ENCODE results near the gene SDC3.
"Not testable (repeated sequence)": the region's sequence is repeated elsewhere in the genome, so short reads cannot be mapped to it uniquely, and the experiment has no call there.

The SDC3 gene

GRCh38 chr1:30908696-30909364 is at the start of gene SDC3:
SDC3 (minus strand) TSS chr1:30908758; CDS start chr1:30908586, 172 bp downstream.
- DNase-seq, result peak in 1 of 14 donors; percentile 49

GRCh38 chr1:30957560-30958222 is 49.1 kb upstream of the SDC3 start:
- DNase-seq, result no peak

- DNase-seq, result no peak
Observed at GRCh38 chr1:30955448-30956015, 47.0 kb upstream of the SDC3 start.

DNA sequence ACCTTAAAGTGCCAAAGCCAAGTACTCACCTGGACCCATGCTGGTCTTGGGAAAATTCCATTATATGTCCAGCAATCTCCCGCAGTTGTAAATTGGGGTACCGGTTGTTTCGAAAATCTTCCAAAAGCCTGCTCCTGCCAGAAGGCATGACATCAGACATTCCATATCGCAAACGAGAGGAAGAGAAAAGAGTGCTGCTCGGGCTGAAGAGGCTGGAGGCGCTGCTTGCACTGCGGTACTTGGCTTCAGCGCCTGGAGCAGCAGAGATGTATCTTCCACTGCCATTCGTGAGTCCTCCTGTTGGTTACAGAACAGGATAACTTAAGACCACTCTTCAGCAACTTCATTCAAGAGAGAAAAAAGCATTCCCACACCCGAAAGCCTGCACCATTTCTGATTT is 45.1 kb upstream of the SDC3 start:
- DNase-seq, result peak in 1 of 14 donors; percentile 16

- peak in 6 of 14 donors; percentile 7 to 33 (median 13) for DNase-seq
Observed at GRCh38 chr1:30952098-30952497, 43.5 kb upstream of the SDC3 start.

- no peak for DNase-seq
Observed at GRCh38 chr1:30950700-30951099, 42.1 kb upstream of the SDC3 start.

DNA sequence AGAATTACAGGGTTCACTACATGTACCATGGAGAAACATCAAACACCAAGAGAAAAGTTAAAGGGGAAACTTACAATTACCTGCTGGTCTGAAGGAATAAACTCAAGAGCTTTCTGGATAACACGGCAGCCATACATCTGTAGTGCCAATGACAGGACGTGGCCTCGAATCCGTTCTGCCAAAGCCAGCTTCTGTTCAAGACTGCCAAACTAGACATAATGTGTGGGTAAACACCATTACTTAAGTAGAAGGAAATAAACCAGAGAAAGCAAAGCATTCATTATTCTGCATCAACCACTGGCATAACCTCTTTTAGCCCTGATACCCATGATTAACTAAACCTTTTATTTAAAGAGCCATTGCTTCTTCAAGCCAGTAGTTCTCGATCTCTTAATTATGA is 41.5 kb upstream of the SDC3 start:
- no peak for DNase-seq

DNA sequence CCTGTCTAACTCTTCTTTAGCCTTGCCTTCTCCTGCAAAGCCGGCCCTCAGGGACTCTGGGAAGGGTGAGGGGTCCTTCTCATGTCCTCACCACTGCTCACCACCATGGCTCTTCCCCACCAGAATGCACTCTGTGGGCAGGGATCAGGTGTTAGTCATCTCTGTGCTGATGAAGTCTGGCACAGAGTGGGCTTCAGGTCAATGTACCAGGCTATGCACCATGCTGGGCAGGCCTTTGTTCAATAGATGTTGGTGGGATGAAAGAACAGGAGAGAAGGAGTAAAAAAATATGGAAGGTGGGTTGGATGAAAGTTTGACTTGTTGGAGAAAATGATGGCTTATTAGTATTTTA is 40.9 kb upstream of the SDC3 start:
- DNase-seq, result not testable (repeated sequence)

DNA sequence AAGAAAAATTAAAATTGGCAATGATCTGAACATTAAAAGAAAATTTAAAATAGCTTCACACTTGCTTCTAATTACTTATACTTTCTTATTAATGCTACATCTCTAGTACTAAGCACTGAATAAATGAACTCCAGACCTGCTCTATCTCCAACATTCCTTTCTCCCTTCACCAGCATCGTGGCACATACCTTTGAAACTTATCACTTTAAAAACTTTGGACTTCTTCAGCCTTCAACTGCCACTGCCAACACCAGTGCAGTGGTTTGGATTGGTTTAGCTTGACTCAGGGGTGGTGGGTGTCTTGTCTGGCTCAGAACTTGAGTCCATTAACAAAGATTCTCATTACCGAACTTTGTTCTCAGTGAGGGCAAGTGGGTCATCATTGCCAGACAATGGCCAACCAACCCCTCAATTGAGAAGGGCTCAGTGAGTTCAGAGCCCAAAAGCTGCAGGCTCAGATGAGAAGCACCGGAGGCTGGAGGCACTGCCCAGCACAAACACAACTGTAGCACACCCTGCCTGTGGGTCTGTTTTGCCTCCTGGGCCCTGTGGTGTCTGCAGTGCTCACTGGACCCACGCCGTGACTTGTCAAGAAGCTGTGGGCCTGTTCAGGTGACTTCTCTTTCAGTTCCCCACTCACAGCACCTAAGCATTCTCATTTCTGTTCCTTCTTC is 40.4 kb upstream of the SDC3 start:
- not testable (repeated sequence) for DNase-seq

DNA sequence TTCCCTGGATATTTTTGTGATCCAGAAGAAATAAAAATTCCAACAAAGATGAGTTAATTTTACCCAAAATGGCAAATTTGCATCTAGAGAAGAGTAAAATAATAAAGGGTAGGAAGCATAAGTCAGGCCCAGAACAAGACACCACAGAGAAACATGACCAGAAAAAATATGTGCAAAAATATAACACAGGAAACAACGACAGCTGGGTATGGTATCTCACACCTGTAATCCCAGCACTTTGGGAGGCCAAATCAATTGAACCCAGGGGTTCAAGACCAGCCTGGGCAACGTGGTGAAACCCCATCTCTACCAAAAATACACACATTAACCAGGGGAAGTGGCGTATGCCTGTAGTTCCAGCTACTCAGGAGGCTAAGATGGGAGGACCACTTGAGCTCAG is 39.7 kb upstream of the SDC3 start:
- DNase-seq, result no peak

GRCh38 chr1:30947212-30947611 is 38.7 kb upstream of the SDC3 start:
- no peak for DNase-seq

GRCh38 chr1:30942326-30942963 is 33.9 kb upstream of the SDC3 start:
- no peak for DNase-seq

- no peak for DNase-seq
Observed at GRCh38 chr1:30940541-30940940, 32.0 kb upstream of the SDC3 start.

DNA sequence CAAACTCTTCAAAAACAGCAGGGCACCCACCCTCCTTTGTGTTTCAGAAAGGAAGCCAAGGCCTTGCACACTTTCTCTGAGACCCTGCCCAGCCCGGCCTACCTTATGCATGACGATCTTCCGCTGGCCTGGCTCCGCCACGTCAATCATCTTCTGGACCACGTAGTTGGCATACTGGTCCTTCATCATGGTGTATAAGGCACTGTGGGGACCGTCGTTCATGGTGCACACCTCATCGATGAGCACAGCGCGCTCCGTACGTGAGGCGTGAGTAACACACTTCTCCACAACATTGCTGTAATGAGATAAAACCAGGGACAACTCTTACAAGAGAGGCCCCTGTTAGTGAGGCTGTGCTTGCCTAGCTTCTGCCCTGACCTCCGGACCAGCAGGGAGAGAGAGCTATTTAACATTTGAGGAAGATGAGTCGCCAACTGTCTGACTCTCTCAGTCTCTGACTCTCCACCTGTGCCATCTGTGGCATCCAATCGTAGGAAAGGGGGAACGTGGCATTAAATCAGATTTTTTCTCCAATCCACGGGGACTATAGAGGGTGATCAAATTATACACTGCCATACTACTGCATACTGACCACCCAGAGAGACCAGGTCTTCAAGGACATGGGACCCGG is 28.1 kb upstream of the SDC3 start:
- no peak for DNase-seq

GRCh38 chr1:30935758-30936157 is 27.2 kb upstream of the SDC3 start:
- DNase-seq, result not testable (repeated sequence)

DNA sequence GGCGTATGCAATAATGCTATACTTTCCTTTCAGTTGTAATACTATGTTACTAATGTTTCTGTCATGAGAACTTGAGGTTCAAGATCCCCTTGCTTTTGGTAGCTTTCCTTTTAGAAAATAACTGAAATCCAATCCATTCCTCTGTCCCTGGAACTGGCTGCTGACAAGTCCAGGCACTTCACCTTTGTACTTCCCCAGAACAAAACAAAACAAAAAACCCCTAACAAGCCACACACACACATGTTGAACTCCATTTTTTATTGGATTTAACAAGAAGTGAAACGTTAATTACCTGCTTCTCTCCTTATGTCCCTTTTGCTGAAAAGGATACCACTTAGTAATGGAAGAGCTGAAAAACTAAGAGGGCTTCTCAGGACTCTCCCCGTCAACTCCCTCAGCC is 26.1 kb upstream of the SDC3 start:
- no peak for DNase-seq

GRCh38 chr1:30933874-30934252 is 25.3 kb upstream of the SDC3 start:
- no peak for DNase-seq

GRCh38 chr1:30930631-30931173 is 22.1 kb upstream of the SDC3 start:
- peak in 2 of 14 donors; percentile 13 to 19 for DNase-seq

GRCh38 chr1:30929944-30930525 is 21.5 kb upstream of the SDC3 start:
- no peak for DNase-seq

- DNase-seq, result peak in 2 of 14 donors; percentile 4 to 34
Observed at GRCh38 chr1:30929135-30929889, 20.8 kb upstream of the SDC3 start.

GRCh38 chr1:30928789-30929134 is 20.2 kb upstream of the SDC3 start:
- no peak for DNase-seq

Measured in C1 segment of cervical spinal cord (tissue), 14 donors.